ENCODE results near the gene CD2BP2. TPM values are rescaled to one million over a fixed set of nuclear protein-coding genes. Genes with fewer than 3 reads are reported as not detected.
A peak's percentile ranks its signal among the peaks of the same experiment; 100 is the strongest.

The CD2BP2 gene
- total and polyA plus RNA-seq, 2 of the 13 experiments (the other 11 are each of a cell fraction or from before 2014, with no cell fraction given) = 24.9 to 54.6 TPM

DNA sequence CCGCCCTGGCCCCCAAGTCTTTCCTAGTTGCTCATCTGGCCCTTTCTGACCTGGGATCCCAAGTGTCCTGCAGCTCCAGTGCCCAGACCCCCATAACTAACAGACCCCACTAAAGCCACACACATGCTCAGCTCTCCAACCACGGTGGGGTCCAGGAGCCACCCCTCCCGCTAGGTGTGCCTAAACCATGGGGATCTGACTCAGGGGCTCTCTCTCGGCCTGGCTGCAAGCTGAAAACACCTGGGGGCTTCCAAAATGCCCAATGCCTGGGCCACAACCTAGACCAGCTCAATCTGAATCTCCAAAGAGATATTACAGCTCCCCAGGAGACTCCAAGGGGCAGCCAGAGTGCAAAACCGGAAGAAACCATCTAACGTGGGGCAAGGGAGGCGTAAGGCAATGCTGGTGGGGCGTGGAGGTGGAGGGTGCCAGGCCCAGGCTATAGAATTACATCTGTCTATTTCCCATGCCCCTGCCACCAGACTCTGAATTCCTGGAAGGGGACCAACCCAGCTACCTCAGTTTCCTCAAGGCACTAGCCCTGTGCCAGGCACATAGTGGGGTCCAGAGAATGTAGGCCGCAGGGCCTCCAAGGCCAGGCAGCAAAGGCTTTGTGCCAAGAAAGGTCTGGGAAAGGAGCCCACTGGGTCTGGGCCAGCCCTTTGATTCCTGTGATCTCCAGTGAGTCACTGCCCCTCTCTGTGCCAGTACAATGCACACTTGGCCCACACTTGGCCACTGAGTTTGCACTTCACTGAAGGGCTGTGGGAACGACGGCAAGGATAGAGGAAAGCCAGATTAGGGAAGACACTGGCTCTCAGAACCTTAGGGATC, 3.3 kb downstream of the CD2BP2 start (continued):
- TF ChIP-seq RFXAP (CRISPR knock-in tag; IDR thresholded peaks at IDR 0.05; ENCODE audit: borderline replicate concordance) = no peak
- no peak for TF ChIP-seq ZKSCAN5 (CRISPR knock-in tag; IDR thresholded peaks at IDR 0.05)
- TF ChIP-seq AFF4 (CRISPR knock-in tag; IDR thresholded peaks at IDR 0.05) = no peak
- TF ChIP-seq, protein P1, sequence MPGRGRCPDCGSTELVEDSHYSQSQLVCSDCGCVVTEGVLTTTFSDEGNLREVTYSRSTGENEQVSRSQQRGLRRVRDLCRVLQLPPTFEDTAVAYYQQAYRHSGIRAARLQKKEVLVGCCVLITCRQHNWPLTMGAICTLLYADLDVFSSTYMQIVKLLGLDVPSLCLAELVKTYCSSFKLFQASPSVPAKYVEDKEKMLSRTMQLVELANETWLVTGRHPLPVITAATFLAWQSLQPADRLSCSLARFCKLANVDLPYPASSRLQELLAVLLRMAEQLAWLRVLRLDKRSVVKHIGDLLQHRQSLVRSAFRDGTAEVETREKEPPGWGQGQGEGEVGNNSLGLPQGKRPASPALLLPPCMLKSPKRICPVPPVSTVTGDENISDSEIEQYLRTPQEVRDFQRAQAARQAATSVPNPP (CRISPR knock-in tag; IDR thresholded peaks at IDR 0.05) = no peak
- no peak for TF ChIP-seq MXD1 (CRISPR knock-in tag; IDR thresholded peaks at IDR 0.05)
- no peak for TF ChIP-seq ZNF382 (CRISPR knock-in tag; IDR thresholded peaks at IDR 0.05; ENCODE audit: borderline replicate concordance)
- TF ChIP-seq RBM22 (optimal IDR thresholded peaks at IDR 0.05; ENCODE audit: low read length) = peak; percentile 0
- no peak for TF ChIP-seq GPN1 (CRISPR knock-in tag; IDR thresholded peaks at IDR 0.05; ENCODE audit: borderline replicate concordance)
- TF ChIP-seq KLF6 (CRISPR knock-in tag; IDR thresholded peaks at IDR 0.05) = no peak
- 0 out of 2 replicates have a peak, but pooled peaks have one; percentile 17 for TF ChIP-seq GTF3A (CRISPR knock-in tag; conservative IDR thresholded peaks at IDR 0.05)
- TF ChIP-seq ZNF710 (CRISPR knock-in tag; IDR thresholded peaks at IDR 0.05; ENCODE audit: borderline replicate concordance) = no peak
- no peak for TF ChIP-seq ZNF367 (CRISPR knock-in tag; IDR thresholded peaks at IDR 0.05; ENCODE audit: borderline replicate concordance)
- TF ChIP-seq TMF1 (CRISPR knock-in tag; IDR thresholded peaks at IDR 0.05; ENCODE audit: low read depth) = no peak
- TF ChIP-seq XRCC5 (optimal IDR thresholded peaks at IDR 0.05; ENCODE audit: low read length) = peak; percentile 32
- TF ChIP-seq ZNF552 (CRISPR knock-in tag; IDR thresholded peaks at IDR 0.05; ENCODE audit: borderline replicate concordance) = no peak
- no peak for TF ChIP-seq YY1 (IDR thresholded peaks at IDR 0.05; ENCODE audit: insufficient read depth, insufficient replicate concordance, low read depth, low read length)
- TF ChIP-seq ZNF678 (CRISPR knock-in tag; IDR thresholded peaks at IDR 0.05) = no peak
- no peak for TF ChIP-seq SAP130 (CRISPR knock-in tag; IDR thresholded peaks at IDR 0.05; ENCODE audit: low read depth)
- TF ChIP-seq NONO (IDR thresholded peaks at IDR 0.05) = no peak
- peak; percentile 43; the same call in 1 of the 2 replicates for TF ChIP-seq NONO (CRISPR knock-in tag; conservative IDR thresholded peaks at IDR 0.05)
- TF ChIP-seq, protein P2, sequence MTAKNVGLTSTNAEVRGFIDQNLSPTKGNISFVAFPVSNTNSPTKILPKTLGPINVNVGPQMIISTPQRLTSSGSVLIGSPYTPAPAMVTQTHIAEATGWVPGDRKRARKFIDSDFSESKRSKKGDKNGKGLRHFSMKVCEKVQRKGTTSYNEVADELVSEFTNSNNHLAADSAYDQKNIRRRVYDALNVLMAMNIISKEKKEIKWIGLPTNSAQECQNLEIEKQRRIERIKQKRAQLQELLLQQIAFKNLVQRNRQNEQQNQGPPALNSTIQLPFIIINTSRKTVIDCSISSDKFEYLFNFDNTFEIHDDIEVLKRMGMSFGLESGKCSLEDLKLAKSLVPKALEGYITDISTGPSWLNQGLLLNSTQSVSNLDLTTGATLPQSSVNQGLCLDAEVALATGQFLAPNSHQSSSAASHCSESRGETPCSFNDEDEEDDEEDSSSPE (CRISPR knock-in tag; IDR thresholded peaks at IDR 0.05) = no peak
- TF ChIP-seq SMARCC2 (IDR thresholded peaks at IDR 0.05) = no peak
